Body of pancreas (tissue), 4 donors: Measurements from ENCODE around the gene FBXO21. TPM values are rescaled to one million over a fixed set of nuclear protein-coding genes. Genes with fewer than 3 reads are reported as not detected.

Source experiments
- ATAC-seq: fragments of 150-250 bp; one replicate; pipeline ENCODE4 v1.9.1; 2016
- DNase-seq, 4 donors: peaks; one replicate each; pipeline ENCODE4 v3.0.0-alpha.2; 2019
- H3K27ac ChIP-seq, 4 donors: fragments of 200-600 bp; sonication (generic); 1 replicate in 3 of 4; 2 replicates in 1 of 4; pipeline versions ENCODE4 v1.5.1 to v1.6.1; 2016 to 2019; ENCODE audit warnings: mild to moderate bottlenecking in 1 of 4, mixed read lengths in 1 of 4, moderate library complexity in 1 of 4
- H3K27me3 ChIP-seq, 2 donors: fragments of 200-600 bp; sonication (generic); one replicate each; pipeline ENCODE4 v1.6.0; 2016; ENCODE audit warnings: mild to moderate bottlenecking in 1 of 2
- H3K36me3 ChIP-seq, 2 donors: fragments of 200-600 bp; sonication (generic); replicated peaks in 1 of 2; 2 replicates each; pipeline ENCODE4 v1.5.1; 2016; ENCODE audit warnings: low read depth in 2 of 2; ENCODE audit not compliant: insufficient read depth in 1 of 2
- H3K4me1 ChIP-seq: fragments of 200-600 bp; sonication (generic); one replicate; pipeline ENCODE4 v1.6.0; 2016
- H3K4me3 ChIP-seq, 2 donors: fragments of 200-600 bp; sonication (generic); 1 replicate in 1 of 2; 2 replicates in 1 of 2; pipeline ENCODE4 v1.5.1; 2016 to 2019
- H3K9me3 ChIP-seq, 3 donors: fragments of 200-600 bp; sonication (generic); 1 replicate in 2 of 3; 2 replicates in 1 of 3; pipeline ENCODE4 v1.5.1; 2016
- POLR2A ChIP-seq, 3 donors: fragments of 450-650 bp; IDR thresholded peaks; one replicate each; pipeline ENCODE4 v1.6.1; 2016; ENCODE audit warnings: antibody characterized with exemption in 3 of 3, mild to moderate bottlenecking in 2 of 3
- whole genome bisulfite sequencing, 2 donors: methylation state at CpG; one replicate each; pipeline ENCODE4 v1.1.5; 2017; 5-methylcytosine and 5-hydroxymethylcytosine counted together
- intact Hi-C: fragments of 100-400 bp; cut with DNase I; formaldehyde crosslinking; loops from one replicate; pipeline ENCODE4 v1.15.1; 2023
- total RNA-seq, 2 donors: library from RNA; depleted of rRNA; stranded (reverse); fragments of >200 nt; gene quantifications; one replicate each; pipeline ENCODE4 v1.1.0, GENCODE V29; 2016
- TF ChIP-seq, protein P1 (sequence below), 7 experiments: fragments of 450-650 bp in 4 of 7; fragments of 200-600 bp in 3 of 7; sonication (generic) in 3 of 7; IDR thresholded peaks; one replicate each; pipeline ENCODE4 v1.5.1; 2016 to 2019; ENCODE audit warnings: antibody characterized with exemption in 7 of 7

FBXO21 gene
- total RNA-seq, 2 donors from 2014 or later, result 43.6 to 76.5 TPM

DNA sequence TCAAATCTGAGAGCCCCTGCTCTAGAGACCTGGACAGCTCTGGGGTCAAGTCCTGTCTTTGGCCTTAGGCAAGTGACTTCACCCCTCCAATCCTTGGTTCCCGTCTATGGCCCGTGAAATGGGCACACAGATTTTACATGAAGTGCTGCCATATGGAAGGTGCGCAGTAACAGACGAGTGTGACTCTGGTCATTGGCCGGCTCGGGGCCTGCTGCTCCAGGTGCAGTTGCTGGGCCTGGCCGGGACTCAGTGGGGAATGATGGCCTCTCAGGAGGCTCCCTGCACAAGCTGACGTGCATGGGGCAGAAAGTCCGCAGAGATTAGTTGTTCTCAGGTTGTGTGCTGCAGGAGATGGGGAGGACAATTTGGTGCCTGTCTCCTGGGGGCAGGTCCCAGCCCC lies 77.0 kb downstream of the FBXO21 start:
- TF ChIP-seq, protein P1, sequence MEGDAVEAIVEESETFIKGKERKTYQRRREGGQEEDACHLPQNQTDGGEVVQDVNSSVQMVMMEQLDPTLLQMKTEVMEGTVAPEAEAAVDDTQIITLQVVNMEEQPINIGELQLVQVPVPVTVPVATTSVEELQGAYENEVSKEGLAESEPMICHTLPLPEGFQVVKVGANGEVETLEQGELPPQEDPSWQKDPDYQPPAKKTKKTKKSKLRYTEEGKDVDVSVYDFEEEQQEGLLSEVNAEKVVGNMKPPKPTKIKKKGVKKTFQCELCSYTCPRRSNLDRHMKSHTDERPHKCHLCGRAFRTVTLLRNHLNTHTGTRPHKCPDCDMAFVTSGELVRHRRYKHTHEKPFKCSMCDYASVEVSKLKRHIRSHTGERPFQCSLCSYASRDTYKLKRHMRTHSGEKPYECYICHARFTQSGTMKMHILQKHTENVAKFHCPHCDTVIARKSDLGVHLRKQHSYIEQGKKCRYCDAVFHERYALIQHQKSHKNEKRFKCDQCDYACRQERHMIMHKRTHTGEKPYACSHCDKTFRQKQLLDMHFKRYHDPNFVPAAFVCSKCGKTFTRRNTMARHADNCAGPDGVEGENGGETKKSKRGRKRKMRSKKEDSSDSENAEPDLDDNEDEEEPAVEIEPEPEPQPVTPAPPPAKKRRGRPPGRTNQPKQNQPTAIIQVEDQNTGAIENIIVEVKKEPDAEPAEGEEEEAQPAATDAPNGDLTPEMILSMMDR (IDR thresholded peaks at IDR 0.05), result no peak
- TF ChIP-seq POLR2A (IDR thresholded peaks at IDR 0.05), result no peak
- Histone ChIP-seq H3K9me3 (no peaks in the 10 kb centered on the region), H3K27me3 (no peaks in the 10 kb centered on the region), H3K4me1 (peaks cover 15% of the 10 kb centered on the region), H3K27ac (no peak overlapping the region), H3K36me3 (no peaks in the 10 kb centered on the region), H3K4me3 (no peak overlapping the region)
- ATAC-seq (no peak), DNase-seq (no peak)
- 94 to 100% methylated on average over 8 to 9 of the region's 9 CpGs for WGBS, 2 donors
- intact Hi-C loops, result no loop called here

- Histone ChIP-seq H3K4me1 (peaks cover 15% of the 10 kb centered on the region), H3K27me3 (no peaks in the 10 kb centered on the region), H3K36me3 (no peaks in the 10 kb centered on the region), H3K27ac (no peak overlapping the region), H3K4me3 (no peak overlapping the region), H3K9me3 (no peaks in the 10 kb centered on the region)
- intact Hi-C loops, result no loop called here
- DNase-seq (peak in 2 of 4 donors; percentile 38 to 45), ATAC-seq (no peak)
- TF ChIP-seq, protein P1 (IDR thresholded peaks at IDR 0.05), result no peak
- TF ChIP-seq POLR2A (IDR thresholded peaks at IDR 0.05), result no peak
- WGBS, 2 donors, result 58 to 70% methylated on average over 15 of the region's 15 CpGs
Observed at GRCh38 chr12:117111821-117112595, 78.3 kb downstream of the FBXO21 start.

GRCh38 chr12:117111386-117111785 lies 78.9 kb downstream of the FBXO21 start:
- ATAC-seq (no peak), DNase-seq (peak in 2 of 4 donors; percentile 28 to 36)
- H3K9me3 ChIP-seq, result no peaks in the 10 kb centered on the region
- no peaks in the 10 kb centered on the region for H3K36me3 ChIP-seq
- H3K4me3 ChIP-seq, result no peak overlapping the region
- H3K4me1 ChIP-seq, result peaks cover 15% of the 10 kb centered on the region
- TF ChIP-seq, protein P1 (IDR thresholded peaks at IDR 0.05), result no peak
- no peak for TF ChIP-seq POLR2A (IDR thresholded peaks at IDR 0.05)
- intact Hi-C loops, result no loop called here
- H3K27me3 ChIP-seq, result no peaks in the 10 kb centered on the region
- 68% methylated on average over 6 of the region's 6 CpGs; no CpG with 5 or more reads in 1 of the 2 donors for WGBS, 2 donors
- H3K27ac ChIP-seq, result no peak overlapping the region

DNA sequence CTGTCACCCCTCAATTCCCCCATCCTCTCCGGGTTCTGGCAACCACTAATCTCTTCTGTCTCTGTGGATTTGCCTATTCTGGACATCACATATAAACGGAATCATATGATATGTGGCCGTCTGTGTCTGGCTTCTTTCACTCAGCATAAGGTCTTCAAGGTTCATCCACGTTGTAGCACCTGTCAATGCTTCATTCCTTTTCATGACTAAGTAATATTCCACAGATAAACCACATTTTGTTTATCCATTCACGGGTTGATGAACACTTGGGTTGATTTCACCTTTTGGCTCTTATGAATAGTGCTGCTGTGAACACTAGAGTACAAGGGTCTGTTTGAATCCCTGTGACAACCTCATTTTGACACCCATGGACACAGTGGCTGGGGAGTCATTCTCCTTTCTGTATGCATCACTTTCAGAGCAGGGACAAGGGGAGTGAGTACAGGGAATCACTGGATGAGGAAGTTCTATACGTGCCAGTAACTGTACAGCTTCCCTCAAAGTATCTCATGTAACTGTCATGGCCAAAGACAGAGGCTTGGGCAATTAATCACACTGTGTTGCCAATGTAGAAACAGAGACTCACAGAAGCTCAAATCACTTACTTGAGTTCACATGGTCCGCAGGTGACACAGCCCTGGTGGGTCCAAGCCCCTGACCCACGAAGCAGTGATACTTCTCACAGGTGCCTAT lies 80.2 kb downstream of the FBXO21 start:
- no peak overlapping the region for H3K4me3 ChIP-seq
- no peaks in the 10 kb centered on the region for H3K27me3 ChIP-seq
- ATAC-seq, result no peak
- H3K27ac ChIP-seq, result no peak overlapping the region
- no peaks in the 10 kb centered on the region for H3K36me3 ChIP-seq
- TF ChIP-seq, protein P1 (IDR thresholded peaks at IDR 0.05), result no peak
- no peak for TF ChIP-seq POLR2A (IDR thresholded peaks at IDR 0.05)
- WGBS, 2 donors, result 82 to 89% methylated on average over 8 of the region's 8 CpGs
- peaks cover 15% of the 10 kb centered on the region for H3K4me1 ChIP-seq
- H3K9me3 ChIP-seq, result no peaks in the 10 kb centered on the region
- no peak for DNase-seq
- intact Hi-C loops, result loop anchor here (10.0 kb wide), 1 partner anchor 65 kb away; no protein-coding TSS in a partner anchor
